Fibroblast of skin of left quadriceps (primary cell): ENCODE data around the gene SLC25A34.

Experiments used
- DNase-seq, 2 experiments: peaks; one replicate each; pipeline ENCODE4 v3.0.0-alpha.2; 2013; ENCODE audit warnings: low read depth in 2 of 2

Gene SLC25A34

DNA sequence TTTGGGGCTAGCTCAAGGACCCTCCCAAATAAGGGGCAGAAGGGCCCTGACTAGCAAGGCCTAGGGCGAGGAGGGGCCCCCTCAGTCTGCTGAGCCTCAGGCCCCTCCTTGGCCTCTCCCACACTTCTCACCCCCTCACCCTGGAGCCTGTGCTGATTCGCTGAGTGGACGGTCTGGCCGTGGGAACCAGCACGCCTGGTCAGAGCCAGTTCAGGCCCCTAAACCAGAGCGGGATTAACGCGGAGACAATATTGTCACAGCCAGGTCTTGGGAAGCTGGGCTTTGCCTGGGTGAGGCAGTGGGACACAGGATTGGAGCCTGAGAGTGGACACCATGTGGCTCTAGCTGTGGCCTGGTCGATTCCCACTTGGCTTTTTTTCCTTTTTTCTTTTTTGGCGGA, 17.7 kb downstream of the SLC25A34 start:
- DNase-seq, result no peak

DNA sequence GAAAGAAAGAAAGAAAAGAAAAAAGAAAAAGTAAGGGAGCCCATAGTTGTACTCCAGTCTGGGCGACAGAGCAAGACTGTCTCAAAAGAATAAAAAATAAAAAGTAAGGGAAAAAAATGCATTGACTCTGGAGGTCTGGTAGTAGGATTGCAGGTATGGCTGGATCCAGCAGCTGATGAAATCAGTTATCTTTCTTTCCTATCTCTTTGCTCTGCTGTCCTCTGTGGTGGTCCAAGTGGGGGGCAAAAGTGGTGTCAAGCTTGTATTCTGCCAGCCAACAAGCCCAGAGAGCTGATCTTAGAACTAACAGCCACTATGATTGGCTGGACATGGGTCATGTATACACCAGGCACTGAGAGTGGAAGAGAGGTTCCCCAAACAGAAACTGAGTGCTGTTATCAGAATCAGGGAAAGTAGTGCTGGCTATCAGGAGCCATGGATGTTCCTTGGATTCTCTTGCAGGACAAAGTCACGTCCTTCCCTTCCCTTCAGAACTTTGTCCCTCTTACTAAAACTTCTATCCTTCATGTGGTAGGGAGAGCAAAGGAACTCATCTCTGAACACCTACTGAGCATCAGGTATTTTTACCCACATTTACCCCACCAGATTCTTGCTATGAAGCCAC, 19.1 kb downstream of the SLC25A34 start:
- DNase-seq, result no peak

DNA sequence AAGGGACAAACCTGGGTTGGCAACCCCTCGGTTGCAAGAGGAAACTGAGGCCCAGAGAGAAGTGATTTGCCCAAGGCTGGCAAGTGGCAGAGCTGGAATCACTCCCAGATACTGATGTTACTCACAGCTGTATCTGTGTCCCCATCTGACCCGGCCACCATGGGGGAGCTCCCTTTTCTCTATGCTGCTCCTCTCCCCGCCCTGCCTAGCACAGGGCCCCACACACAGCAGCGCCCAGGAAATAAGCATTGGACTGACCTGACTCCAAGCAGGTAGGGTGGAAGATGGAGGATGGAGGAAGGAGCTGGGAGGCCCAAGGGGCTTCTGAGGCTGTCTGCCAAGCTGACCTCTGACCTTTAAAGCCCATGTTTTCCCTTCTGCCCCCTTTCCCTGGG, 19.6 kb downstream of the SLC25A34 start:
- DNase-seq, result no peak

DNA sequence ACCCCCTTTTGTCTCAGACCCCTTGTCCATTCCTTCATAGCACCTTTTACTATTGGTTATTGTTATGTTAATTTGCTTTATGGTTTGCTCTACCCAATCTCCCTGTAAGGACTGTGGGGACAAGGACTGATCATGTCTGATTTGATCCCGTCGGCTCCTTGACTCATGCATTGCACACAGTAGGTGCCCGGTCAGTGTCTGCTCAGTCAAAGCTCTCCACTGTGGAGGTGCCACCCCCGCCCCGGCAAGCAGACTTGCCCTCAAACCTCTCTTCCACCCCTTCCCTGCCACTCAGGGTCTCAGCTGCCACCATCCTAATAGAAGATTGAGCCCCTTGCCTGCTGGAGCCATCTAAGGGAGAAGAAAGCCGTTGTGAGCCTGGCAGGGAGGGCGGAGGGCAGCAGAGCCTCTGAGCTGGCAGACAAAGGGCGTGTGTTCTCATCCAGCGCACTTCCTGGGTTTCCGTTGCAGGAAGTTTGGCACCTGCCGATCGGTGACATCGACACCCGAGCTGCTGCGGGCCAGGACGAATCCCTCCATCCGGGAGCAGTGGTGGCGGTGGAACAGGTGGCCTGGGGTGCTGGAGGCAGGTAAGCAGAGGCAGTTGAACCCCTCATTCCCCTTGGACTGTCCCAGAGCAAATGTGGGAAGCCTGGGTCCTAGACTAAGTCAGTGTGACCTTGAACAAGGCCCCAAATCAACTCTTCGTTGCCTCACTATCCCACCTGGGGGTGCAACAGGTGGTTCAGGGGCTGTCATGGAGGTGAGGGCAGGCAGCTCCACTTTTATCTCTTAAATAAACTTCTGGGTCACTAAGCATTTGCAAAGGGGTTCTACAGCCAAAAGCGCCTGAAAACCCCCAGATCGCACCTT, 20.3 kb downstream of the SLC25A34 start:
- DNase-seq, result no peak

DNA sequence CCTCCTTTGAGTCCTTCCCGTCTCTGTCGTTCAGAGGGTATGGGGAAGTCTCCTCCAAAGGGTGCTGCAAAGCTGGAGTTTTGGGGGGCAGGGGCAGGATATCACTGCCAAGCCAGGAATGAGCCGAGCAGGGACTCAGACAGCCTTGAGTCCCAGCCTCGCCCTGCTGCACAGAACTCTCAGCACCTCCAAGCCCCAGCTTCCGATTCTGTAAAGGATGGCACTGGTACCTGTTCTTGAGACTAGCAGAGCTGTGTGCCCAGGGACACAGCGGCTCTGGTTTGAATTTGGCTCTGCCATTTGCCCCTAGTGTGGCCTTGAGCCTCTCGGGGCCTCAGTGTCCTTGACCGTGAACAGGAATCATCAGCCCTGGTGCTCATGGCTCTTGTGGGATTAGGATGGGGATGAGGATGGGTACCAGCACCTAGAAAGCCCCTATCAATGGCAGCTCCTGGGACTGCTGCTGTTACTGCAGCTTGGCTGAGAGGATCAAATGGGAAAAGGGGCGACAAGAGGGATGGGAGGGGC, 21.0 kb downstream of the SLC25A34 start:
- no peak for DNase-seq

DNA sequence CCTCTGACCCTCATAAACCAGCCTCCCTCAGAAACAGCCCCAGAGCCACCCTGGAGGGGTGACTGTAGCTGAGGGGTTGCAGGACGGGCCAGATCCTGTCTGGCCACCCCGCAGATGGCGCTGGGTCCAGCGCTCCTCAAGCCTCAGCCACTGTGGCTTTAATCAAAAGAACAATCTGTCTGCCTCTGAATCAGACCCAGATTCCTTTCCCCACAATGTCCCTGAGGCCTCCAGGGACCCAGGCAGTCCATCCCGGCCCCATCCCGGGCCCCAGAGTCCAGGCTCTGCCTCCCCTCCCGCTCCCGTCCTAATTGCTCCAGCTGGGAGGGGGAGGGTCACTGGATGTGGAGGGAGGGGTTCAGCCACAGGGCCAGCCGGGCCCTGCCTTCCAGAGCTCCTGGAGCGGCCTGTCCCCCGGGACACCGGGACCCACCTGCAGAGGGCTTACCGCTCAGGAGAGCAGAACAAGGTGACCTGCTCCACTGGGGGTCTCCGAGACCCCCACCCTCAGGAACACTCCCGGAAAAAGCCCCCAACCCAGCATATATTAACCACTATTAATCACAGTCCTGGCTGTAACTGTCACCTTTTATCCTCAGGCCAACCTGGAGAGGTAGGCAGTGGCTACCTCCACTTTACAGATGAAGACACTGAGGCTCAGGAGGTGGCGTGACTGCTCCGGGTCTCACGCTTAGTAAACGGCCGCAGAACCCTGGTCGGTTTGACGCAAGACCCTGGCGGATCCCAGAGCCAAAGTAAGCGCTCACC, 21.7 kb downstream of the SLC25A34 start:
- DNase-seq, result no peak

DNA sequence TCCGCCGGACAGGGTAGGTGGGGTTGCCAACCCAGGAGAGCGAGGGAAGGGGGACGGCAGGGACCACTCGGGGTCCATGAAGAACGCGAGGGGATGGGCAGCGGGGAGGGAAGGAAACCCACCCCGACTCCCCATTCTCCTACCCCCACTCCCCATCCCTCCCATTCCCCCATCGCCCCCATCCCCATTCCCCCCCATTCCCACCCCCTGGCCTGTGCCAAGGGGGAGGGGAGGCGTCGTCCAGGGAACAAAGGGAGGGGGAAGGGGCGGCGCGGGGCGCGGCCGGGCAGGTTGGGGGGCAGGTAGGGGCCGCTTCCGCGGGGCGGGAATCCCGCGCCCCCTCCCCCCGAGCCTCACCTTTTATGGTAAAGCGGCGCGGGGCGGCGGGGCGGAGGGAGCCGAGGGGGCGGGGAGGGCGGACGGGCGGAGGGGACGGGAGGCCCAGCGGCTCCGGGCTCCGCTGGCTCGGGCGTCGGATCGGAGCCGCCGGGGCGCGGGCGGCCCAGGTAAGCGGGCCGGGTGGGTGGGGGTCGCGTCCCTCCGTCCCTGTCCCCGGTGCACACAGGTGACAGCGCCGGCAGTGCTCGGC, 22.4 kb downstream of the SLC25A34 start, which contains the start of gene FBLIM1:
FBLIM1 (plus strand) TSS at position 453 of the 589 bp plus-strand sequence. CDS start 6,189 bp downstream, outside the sequence.
- no peak for DNase-seq

DNA sequence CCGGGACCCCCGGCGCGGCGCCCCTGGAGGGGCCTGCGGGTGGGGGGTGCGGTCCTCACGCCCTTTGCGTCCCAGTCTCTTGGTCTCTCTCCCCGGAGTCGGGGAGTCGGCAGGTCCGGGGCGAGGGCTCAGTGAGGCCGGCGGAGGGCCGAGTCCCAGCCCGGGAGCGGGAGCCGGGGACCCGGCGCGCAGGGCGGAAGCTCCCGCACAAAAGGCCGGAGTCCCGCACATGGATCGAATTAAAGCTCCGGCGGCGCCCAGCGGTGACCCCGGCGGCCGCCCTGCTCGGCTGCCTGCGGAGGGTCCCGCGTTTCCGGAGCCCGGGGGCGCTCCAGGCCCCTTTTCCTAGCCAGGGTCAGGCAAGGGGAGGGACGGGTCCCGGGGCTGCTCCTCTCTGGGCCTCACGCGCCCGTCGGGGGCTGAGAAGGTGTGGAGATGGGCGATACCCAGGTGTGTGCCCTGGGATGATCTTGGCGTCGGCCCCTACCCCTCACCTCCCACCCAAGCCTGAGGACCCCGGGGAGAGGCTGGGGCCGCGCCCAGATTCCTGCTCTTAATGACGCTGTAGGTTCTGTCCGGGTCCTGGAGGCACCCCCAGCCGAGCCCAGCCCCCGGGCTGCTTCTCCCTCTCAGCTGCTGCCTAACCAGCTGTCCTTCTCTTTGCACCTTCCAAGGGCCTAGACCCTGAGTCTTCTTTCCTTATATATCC, 23.0 kb downstream of the SLC25A34 start:
- DNase-seq, result no peak

DNA sequence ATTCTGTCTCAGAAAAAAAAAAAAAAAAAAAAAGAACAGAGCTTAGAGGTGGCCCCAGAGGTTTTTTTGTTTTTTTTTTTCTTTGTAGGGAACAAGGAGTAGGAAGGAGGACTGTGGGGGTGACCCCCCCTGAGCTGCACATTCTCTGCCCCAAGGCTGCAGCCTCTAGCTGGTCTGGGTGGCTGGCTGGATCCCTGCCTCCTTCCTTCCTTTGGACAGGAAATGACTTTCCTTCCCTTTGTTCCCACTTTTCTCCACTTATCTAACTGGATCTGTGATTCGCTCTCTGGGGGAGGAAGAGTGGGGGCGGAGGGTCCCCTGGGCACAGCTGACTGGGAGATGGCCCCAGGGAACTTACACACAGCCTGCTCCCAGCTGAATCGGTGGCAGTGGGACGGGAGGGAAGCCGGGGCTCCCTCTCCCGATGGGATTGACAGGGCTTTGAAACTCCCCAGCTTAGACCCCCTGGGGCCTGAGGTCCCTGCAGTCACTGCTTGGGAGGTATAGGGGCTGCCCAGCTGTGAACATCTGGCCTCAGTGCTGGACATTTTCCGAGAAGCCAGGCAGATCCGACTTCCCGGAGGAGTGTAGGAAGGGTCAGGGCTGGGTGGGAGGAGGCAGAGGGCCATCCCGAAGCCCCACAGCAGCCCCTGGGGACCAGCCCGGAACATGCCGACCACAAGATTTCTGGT, 24.6 kb downstream of the SLC25A34 start:
- DNase-seq, result peak in 1 of 2 experiments; percentile 20

DNA sequence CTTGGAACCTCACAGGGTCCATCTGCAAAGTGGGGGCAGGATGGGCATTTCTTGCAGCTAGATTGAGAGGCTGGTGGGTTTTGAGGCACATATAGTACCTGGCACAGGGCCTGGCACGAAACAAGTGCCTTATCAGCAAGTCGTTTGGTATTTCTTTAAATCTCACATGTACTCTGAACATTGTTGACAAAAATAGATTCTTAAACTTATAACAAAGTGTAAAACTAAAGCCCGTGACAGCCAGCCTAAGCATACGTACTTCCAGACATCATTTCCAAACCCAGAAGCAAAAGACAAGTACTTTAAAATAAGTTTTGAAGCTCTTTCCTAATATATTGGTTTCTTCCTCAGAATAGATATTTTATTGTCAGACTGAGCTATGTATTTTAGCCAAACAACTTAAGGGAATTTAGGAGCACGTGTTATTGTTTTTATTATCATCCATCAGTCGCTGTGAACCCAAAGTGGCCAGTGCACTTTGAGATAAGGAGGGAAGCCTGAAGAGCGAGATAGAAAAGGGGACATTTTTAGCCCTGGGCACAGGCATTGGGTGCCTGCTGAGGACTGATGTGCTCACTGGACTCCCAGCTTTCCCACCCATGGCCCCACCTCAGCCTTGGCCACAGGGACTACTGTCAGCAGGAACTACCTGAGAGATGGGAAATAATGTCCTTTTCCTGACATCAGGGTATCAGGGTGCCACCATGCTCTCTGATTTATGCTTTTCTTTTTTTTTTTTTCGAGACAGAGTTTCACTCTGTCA, 25.5 kb downstream of the SLC25A34 start:
- no peak for DNase-seq

DNA sequence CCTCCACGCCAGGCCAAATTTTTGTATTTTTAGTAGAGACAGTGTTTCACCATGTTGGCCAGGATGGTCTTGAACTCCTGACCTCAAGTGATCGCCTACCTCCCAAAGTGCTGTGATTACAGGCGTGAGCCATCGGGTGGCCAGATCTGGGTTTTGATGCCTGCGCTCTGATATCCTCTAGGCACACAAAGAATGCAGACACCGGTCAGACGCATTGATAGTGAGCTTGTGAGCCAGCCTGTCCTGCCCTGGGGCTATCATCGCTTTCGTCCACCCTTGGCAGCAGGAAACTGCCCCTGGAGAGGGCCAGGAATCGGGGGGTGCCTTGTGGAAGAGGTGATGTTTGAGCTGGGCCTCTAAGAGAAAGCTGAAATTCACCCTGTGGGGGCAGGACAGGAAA, 26.5 kb downstream of the SLC25A34 start:
- no peak for DNase-seq

DNA sequence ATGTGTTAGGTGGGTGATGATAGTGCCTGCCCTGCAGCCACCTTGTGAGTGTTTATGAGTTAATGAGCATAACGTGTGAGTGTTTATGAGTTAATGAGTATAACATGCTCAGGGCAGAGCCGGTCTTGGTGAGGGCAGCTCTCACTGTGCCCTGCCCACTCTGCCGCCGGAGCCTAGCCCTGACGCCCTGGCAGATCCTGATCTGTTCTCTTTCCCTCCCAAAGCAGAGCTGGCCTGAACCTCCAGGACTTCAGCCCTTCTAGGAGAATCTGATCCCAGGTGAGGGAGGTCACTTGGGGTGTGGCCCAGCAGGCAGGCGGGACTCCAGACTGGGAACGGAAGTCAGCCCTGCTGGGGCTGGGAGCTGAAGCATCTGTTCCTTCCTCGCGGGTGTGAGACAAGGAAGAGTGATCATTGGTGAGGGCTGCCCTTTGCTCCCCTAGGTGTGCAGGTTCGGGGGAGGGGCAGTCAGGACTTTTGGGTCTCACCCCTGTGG, 28.3 kb downstream of the SLC25A34 start:
- no peak for DNase-seq

DNA sequence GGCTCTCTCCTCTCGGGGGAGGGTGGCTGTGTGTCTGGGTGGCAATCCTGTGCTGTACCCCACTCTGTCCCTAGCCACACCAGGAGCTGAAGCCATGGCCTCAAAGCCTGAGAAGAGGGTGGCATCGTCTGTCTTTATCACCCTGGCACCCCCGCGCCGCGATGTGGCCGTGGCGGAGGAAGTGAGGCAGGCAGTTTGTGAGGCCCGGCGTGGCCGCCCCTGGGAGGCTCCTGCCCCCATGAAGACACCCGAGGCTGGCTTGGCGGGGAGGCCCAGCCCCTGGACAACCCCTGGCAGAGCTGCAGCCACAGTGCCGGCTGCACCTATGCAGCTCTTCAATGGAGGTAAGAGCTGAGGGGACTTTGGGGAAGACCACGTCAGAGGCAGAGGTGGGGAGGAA, 28.8 kb downstream of the SLC25A34 start:
- no peak for DNase-seq

DNA sequence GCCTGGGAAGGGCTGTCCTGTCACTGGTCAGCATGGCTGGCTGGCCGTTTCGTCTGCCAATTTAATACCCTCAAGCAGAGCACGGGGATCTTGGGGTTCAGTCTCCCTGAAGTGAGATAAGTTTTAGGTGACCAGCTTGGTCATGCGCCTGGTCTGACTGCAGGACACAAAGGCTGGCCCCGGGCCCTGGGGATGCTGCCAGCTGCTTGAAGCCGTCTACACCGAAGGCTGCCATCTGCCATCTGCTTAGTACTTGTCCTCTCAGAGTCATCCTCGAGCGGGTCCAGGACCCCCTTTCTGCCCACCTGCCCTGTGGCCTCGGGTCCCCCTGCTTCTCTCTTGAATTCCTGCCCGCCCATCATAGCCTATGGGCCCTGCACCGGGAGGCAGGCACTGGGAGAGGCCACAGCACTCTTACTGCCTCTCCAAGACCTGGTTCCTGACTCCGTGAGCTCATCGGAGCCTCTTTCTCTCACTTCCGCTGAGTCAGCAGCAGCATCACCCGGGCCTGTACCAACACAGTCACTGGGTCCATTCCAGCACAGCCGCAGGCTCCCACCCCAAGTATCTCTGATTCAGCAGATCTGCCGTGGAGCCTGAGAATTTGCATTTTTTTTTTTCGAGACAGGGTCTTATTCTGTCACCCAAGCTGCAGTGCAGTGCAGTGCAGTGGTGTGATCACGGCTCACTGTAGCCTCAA, 29.6 kb downstream of the SLC25A34 start:
- DNase-seq, result no peak

DNA sequence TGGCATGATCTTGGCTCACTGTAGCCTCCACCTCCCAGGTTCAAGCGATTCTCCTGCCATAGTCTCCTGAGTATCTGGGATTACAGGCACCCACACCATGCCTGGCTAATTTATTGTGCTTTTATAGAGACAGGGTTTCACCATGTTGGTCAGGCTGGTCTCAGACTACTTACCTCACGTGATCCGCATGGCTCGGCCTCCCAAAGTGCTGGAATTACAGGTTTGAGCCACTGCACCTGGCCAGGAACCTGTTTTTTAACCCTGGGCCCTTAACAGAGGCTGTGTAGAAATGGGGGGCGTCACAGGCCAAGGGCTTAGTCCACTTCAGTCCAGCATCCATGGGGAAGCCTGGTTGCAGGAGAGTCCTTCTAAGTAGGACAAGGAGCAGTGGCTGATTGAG, 31.9 kb downstream of the SLC25A34 start:
- DNase-seq, result no peak

DNA sequence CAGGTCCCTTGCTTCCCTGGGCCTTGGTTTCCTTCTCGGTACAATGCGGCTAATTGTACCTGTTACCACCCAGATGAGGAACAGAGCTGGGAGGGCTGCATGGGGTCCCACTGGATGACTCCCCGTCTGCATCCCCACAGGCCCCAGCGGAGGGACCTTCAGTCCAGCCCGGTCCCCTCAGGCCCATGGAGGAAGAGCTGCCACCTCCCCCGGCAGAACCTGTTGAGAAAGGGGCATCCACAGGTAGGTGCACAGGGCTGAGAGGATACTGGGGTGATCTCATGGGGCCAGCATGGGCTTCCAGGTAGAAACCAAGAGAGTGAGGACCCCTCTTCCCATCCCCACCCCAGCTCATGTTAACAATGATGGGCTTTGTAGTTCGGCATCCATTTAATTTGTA, 32.3 kb downstream of the SLC25A34 start:
- no peak for DNase-seq

DNA sequence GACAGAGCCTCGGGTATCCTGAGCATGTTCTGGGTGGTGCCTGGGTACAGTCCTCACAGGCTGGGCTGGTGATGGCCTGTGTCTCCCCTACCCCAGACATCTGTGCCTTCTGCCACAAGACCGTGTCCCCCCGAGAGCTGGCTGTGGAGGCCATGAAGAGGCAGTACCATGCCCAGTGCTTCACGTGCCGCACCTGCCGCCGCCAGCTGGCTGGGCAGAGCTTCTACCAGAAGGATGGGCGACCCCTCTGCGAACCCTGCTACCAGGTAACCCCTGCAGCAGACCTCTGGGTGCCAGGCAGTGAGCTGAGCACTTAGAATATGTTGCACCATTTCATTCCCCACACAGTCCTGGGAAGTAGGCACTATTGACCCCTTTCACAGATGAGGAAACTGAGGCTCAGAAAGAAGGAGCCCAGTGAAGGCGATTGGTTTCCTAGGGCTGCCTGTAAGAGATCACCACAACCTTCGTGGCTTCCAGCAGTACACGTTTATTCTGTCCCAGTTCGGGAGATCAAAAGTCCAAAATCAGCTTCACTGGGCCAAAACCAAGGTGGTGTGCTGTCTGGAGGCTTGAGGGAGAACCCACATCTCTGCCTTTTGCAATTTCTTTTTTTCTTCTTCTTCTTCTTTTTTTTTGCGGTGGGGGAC, 34.4 kb downstream of the SLC25A34 start:
- no peak for DNase-seq

DNA sequence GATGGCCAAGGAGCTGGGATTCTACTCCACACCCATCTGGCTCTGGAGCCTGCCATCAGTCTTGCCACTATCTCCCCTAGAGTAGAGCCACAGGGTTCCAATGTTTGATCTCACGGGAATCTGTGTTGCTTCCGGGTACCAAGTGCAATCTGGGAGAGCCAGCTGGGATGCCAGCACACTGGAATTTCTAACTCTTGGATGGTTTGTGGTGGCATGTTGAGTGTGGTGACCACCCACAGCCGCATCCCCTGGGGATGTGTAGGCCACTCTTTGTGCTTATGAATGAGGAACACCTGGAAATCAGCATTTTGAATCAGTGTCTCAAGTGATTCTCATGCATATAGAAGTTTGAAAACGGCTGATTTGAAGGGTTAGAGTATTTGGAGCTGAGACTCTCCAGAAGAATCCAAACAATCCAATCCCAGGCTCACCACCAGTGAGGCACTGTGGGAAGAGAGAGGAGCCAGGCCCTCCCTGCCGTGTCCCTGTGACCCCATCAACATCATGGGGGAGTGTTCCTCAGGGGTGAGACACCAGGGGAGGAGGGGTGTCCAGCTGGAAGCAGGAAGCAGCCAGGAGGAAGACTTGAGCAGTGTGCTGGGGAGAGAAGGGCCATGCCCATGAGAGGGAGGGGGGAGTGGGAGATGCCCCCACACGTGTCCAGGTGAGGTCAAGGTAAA, 35.9 kb downstream of the SLC25A34 start:
- DNase-seq, result no peak
